GM18526 (cell line): ENCODE measurements around the gene AGAP3.
A peak's percentile ranks its signal among the peaks of the same experiment; 100 is the strongest.

ENCODE experiments used
- POLR2A ChIP-seq: IDR thresholded peaks from 3 replicates; pipeline ENCODE4 v1.6.1; 2011; ENCODE audit not compliant: insufficient read length; ENCODE audit errors: extremely low read depth

AGAP3 gene

GRCh38 chr7:151065516-151065915 lies 20.8 kb upstream of the AGAP3 start:
- no peak for TF ChIP-seq POLR2A

GRCh38 chr7:151066273-151066974 lies 19.9 kb upstream of the AGAP3 start:
- TF ChIP-seq POLR2A: no peak

GRCh38 chr7:151068069-151068773 lies 18.1 kb upstream of the AGAP3 start:
- no peak for TF ChIP-seq POLR2A

- no peak for TF ChIP-seq POLR2A
Observed at GRCh38 chr7:151069841-151070573, 16.3 kb upstream of the AGAP3 start.

GRCh38 chr7:151070574-151070960 lies 15.7 kb upstream of the AGAP3 start:
- TF ChIP-seq POLR2A: no peak

- no peak for TF ChIP-seq POLR2A
Observed at GRCh38 chr7:151071032-151071866, 15.0 kb upstream of the AGAP3 start.

GRCh38 chr7:151073990-151074389 lies 12.3 kb upstream of the AGAP3 start:
- no peak for TF ChIP-seq POLR2A

- TF ChIP-seq POLR2A: no peak
Observed at GRCh38 chr7:151074817-151075661, 11.2 kb upstream of the AGAP3 start.

GRCh38 chr7:151075662-151075971 lies 10.7 kb upstream of the AGAP3 start:
- no peak for TF ChIP-seq POLR2A

GRCh38 chr7:151075978-151076426 lies 10.3 kb upstream of the AGAP3 start:
- peak; percentile 36 for TF ChIP-seq POLR2A

- TF ChIP-seq POLR2A: no peak
Observed at GRCh38 chr7:151076863-151077704, 9.2 kb upstream of the AGAP3 start.

GRCh38 chr7:151077705-151078232 lies 8.5 kb upstream of the AGAP3 start:
- no peak for TF ChIP-seq POLR2A
